HEK293T (cell line): Measurements from ENCODE around the gene GCNT3.

Source experiments
- BHLHE40 ChIP-seq: fragments of 450-650 bp; IDR thresholded peaks from 2 replicates; pipeline ENCODE4 v1.6.1; 2016; ENCODE audit warnings: mild to moderate bottlenecking, moderate library complexity, borderline replicate concordance
- ELF4 ChIP-seq: fragments of 450-650 bp; IDR thresholded peaks from 2 replicates; pipeline ENCODE4 v1.6.1; 2017; ENCODE audit warnings: antibody characterized with exemption
- HDGF ChIP-seq: fragments of 450-650 bp; IDR thresholded peaks from 2 replicates; pipeline ENCODE4 v1.6.1; 2017; ENCODE audit warnings: antibody characterized with exemption, borderline replicate concordance
- SP1 ChIP-seq: fragments of 450-650 bp; IDR thresholded peaks from 2 replicates; pipeline ENCODE4 v1.6.1; 2017

GRCh38 chr15:59646277-59646676 lies 34.7 kb downstream of the GCNT3 start:
- TF ChIP-seq BHLHE40 (no peak), ELF4 (no peak), HDGF (no peak), SP1 (no peak)
